HG03139 (cell line): ENCODE data around the gene PTH2R.

Experiments
- ATAC-seq: cut with Tn5 transposase; IDR thresholded peaks from one replicate; pipeline ENCODE4 v1.9.1; 2021; ENCODE audit not compliant: unreplicated experiment

The PTH2R gene

DNA sequence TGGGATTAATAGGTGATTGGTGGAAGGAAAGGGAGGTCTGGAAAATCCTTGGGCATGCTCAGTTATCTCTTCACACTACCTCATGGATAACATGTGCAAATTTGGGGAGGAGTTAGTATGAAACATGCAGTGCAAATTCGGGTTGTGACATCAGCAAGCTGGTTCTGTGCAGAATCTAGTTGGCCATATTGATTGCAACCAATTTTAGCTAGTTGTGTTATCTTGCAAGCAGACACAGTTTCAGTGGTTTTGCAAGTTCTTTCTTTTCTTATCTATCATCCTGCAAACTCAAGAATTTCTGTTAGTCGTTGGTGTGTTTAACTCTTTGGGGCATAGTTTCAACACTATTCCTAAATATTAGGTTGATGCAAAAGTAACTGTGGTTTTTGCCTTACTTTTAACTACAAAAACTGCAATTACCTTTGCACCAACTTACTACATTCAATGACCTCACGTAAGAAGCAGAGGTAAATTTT lies 135.4 kb downstream of the PTH2R start:
- ATAC-seq = no peak

DNA sequence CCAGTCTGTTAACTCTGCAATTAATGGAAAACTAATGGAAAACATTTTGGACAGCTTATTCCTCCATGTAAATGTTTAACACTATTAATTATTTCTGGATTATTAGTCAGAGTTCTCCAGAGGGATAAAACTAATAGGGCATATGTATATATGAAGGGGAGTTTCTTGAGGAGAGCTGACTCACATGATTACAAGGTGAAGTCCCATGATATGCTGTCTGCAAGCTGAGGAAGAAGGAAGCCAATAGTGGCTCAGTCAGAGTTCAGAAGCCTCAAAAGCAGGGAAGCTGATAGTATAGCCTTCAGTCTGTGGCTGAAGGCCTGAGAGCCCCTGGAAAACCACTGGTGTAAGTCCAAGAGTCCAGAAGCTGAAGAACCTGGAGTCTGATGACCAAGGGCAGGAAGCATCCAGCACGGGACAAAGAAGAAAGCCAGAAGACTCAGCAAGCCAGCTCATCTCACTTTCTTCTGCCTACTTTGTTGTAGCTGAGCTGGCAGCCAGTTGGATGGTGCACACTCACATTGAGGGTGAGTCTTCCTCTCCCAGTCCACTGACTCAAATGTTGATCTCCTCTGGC lies 136.0 kb downstream of the PTH2R start:
- ATAC-seq = no peak
